Raji (cell line): Measurements from ENCODE around the gene SMG9.

Experiments
- POLR2A ChIP-seq: IDR thresholded peaks from 2 replicates; pipeline ENCODE4 v1.6.1; 2011; ENCODE audit warnings: low read depth, low read length, control low read depth; ENCODE audit not compliant: insufficient read depth

Gene SMG9, protein sequence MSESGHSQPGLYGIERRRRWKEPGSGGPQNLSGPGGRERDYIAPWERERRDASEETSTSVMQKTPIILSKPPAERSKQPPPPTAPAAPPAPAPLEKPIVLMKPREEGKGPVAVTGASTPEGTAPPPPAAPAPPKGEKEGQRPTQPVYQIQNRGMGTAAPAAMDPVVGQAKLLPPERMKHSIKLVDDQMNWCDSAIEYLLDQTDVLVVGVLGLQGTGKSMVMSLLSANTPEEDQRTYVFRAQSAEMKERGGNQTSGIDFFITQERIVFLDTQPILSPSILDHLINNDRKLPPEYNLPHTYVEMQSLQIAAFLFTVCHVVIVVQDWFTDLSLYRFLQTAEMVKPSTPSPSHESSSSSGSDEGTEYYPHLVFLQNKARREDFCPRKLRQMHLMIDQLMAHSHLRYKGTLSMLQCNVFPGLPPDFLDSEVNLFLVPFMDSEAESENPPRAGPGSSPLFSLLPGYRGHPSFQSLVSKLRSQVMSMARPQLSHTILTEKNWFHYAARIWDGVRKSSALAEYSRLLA

DNA sequence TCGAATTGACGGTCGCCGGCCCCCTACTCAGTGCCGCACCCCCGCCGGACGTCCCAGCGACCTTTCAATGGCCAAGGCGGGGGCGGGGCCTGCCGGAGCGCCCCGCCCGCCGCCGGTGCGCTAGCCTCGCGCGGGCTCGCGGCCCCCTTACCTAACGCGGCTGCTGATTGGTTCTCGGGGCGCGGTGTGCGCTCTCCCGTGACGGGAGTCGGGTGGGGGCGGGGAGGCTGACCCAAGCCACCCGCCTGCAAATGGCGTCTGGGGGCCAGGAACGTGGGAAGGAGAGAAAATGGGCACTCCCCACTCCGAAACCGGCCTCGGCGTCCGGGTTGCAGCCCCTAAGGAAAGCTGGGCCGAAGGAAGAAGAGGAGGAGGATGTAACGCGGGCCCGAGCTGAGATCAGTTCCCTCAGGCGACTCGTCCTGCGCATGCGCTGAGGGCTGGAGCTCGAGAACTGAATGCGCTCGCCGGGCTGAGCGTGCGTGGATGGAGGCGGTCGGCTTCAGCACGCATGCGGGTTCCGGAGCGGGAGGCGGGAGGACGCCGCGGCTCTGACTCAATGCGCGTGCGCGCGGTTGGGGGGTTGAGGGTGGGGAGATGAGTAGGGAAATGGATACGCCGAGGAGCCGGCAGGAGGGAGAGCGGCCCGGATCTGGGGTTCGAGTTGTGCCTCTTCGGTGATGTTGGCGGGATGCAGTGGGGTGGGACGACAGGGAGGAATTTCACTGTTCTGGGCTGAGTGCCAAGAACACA, at the start of gene SMG9:
Gene SMG9, minus strand, starts transcription at position 460 of the 753 bp plus-strand sequence. CDS start 4,221 bp downstream, outside the sequence.
- TF ChIP-seq POLR2A, result peak; percentile 81

DNA sequence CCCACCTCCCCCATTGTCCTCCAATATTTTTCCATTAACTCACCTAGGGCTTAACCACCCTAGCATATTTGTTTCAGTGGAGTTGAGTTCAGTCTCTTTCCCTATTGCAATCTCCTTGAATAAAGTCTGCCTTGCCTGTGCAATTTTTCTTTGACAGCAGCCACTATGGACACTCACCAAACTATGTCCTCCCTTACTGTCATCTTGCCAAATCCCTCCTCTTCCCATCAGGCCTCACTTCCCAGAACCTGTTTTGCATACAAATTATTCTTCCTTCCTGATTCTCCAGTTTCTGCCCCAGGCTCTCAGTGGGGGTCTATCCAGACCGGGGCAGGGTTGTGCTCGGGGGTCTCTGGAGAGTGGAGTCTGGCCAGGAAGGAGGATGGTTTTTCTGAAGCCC, 49.7 kb upstream of the SMG9 start:
- no peak for TF ChIP-seq POLR2A

- TF ChIP-seq POLR2A, result no peak
These were observed 47.6 kb upstream of the SMG9 start, which contains the start of gene LYPD5 for GRCh38 chr19:43802216-43802951. LYPD5 (minus strand) TSS chr19:43802447; CDS start chr19:43802380, 67 bp downstream.

GRCh38 chr19:43799502-43800142, 44.9 kb upstream of the SMG9 start:
- no peak for TF ChIP-seq POLR2A

GRCh38 chr19:43798546-43799409, 44.0 kb upstream of the SMG9 start:
- no peak for TF ChIP-seq POLR2A

DNA sequence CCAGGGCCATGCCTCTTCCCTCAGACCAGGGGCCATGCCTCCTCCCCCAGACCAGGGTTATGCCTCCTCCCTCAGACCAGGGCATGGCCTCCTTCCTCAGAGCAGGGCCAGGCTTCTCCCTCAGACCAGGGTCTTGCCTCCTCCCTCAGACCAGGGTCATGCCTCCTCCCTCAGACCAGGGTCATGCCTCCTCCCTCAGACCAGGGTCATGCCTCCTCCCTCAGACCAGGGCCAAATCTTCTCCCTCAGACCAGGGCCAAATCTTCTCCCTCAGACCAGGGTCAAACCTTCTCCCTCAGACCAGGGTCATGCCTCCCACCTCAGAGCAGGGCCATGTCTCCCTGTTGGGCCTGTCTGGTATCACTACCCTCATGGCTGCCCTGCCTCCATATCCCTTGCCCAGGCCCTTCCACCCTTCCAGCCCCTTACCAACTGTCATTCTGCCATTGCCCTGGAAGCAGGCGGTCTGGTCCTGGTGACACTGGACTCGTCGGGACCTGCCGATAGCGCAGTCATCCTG, 43.3 kb upstream of the SMG9 start:
- no peak for TF ChIP-seq POLR2A

DNA sequence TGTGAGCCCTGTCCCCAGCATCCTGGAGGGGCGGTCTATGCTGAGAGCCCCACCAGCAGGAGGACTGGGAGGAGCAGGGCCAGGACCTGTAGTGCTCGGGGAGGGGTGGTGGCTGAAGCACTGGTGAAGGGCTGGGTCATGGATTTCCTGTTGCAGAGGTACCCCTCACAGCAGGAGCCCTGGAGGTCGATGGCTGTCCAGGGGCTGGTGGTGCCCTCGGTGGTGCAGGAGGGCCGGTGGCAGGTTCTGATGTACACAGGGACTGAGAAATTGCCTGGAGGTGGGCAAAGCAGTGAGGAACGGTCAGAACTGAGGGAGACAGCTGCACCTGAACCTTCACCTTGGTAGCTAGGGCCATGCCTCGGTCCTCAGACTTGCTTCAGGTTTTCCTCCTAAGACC, 42.8 kb upstream of the SMG9 start:
- TF ChIP-seq POLR2A, result no peak

GRCh38 chr19:43797118-43797517, 42.4 kb upstream of the SMG9 start:
- TF ChIP-seq POLR2A, result no peak

DNA sequence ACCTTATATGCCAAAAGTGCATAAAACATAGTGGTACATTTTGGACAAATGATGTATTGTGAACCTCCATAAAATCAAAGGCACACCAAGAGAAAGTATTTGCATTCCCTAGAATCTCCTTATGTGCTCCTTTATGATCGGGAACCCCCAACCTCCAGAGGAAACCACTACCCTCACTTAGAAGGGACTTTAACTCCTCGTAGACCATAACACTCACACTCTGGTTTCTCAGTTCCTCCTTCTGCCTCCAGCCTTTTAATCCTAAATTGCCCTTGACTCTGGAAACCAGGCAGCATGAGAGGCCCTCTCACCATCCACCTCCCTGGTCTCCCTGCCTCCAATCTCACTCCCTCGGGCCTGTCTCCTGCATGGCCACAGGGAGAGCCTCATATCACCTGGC, 35.8 kb upstream of the SMG9 start:
- no peak for TF ChIP-seq POLR2A

DNA sequence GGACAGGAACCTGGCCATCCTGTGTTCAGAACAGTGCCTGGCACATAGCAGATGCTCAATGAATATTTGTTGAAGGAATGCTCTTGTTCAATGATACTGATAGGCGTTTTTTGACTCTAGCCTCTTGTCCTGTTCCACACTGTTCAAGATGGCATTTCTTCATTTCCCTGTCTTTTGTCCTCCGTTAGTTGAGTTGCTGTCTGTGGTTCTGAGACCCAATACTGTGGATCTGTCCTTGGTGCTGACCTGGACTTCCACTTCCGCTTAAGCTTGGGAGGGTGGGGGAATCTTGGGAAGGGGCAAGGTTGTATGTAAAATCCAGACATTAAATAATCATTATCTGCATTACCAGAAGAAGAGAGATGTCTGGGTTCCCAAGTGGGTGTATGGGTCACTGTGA, 34.3 kb upstream of the SMG9 start:
- no peak for TF ChIP-seq POLR2A

GRCh38 chr19:43786665-43787064, 31.9 kb upstream of the SMG9 start:
- TF ChIP-seq POLR2A, result no peak

- no peak for TF ChIP-seq POLR2A
These were observed 30.4 kb upstream of the SMG9 start for GRCh38 chr19:43784981-43785808.
